Tibial artery (tissue), 4 donors: ENCODE data around the gene OR51A7.
"Not testable (repeated sequence)": the region's sequence is repeated elsewhere in the genome, so short reads cannot be mapped to it uniquely, and the experiment has no call there.

Experiments used
- DNase-seq, 2 donors: peaks; one replicate each; pipeline ENCODE4 v3.0.0-alpha.2; 2019
- H3K27ac ChIP-seq, 2 donors: fragments of 200-600 bp; sonication (generic) in 1 of 2; 1 replicate in 1 of 2; 2 replicates in 1 of 2; pipeline ENCODE4 v1.5.1; 2018 to 2019; ENCODE audit warnings: mild to moderate bottlenecking in 1 of 2
- H3K27me3 ChIP-seq, 2 donors: fragments of 200-600 bp; sonication (generic) in 1 of 2; one replicate each; pipeline versions ENCODE4 v1.5.1 to v1.6.0; 2016 to 2019
- H3K36me3 ChIP-seq, 3 donors: fragments of 200-600 bp; sonication (generic) in 2 of 3; one replicate each; pipeline ENCODE4 v1.5.1; 2016 to 2019; ENCODE audit warnings: mild to moderate bottlenecking in 2 of 3
- H3K4me1 ChIP-seq, 4 donors: fragments of 200-600 bp; sonication (generic) in 2 of 4; 1 replicate in 3 of 4; 2 replicates in 1 of 4; pipeline ENCODE4 v1.5.1; 2016 to 2019
- H3K4me3 ChIP-seq, 2 donors: fragments of 200-600 bp; sonication (generic) in 1 of 2; 1 replicate in 1 of 2; 2 replicates in 1 of 2; pipeline ENCODE4 v1.5.1; 2018 to 2019; ENCODE audit warnings: mild to moderate bottlenecking in 2 of 2
- H3K9me3 ChIP-seq, 3 donors: fragments of 200-600 bp; sonication (generic) in 1 of 3; one replicate each; pipeline ENCODE4 v1.5.1; 2016 to 2019
- CTCF ChIP-seq, 2 experiments: fragments of 200-600 bp in 1 of 2; fragments of 450-650 bp in 1 of 2; IDR thresholded peaks; one replicate each; pipeline ENCODE4 v1.5.1; 2017 to 2019; ENCODE audit warnings: antibody characterized with exemption in 2 of 2, mild to moderate bottlenecking in 1 of 2, moderate library complexity in 1 of 2
- intact Hi-C: fragments of 100-400 bp; cut with DNase I; formaldehyde crosslinking; loops from one replicate; pipeline ENCODE4 v1.15.0; 2023; ENCODE audit warnings: low total_unique reads

Gene OR51A7

GRCh38 chr11:4903484-4903883, at the start of gene OR51A7:
TSS of gene OR51A7 (plus strand) at chr11:4903783. CDS start at chr11:4907370, 3,587 bp downstream.
- Histone ChIP-seq H3K27ac (no peak within 1 kb of the TSS), H3K36me3 (no peaks in the 10 kb centered on the region), H3K27me3 (no peaks in the 10 kb centered on the region), H3K9me3 (no peaks in the 10 kb centered on the region), H3K4me3 (no peak within 1 kb of the TSS), H3K4me1 (no peaks in the 10 kb centered on the region)
- no peak for TF ChIP-seq CTCF (IDR thresholded peaks at IDR 0.05)
- intact Hi-C loops = no loop called here
- DNase-seq = no peak

GRCh38 chr11:4854286-4854685, 49.3 kb upstream of the OR51A7 start:
- H3K36me3 ChIP-seq, H3K4me3 ChIP-seq, H3K9me3 ChIP-seq, DNase-seq, H3K27me3 ChIP-seq, H3K4me1 ChIP-seq, H3K27ac ChIP-seq, intact Hi-C loops: not testable (repeated sequence)

- no peak for DNase-seq
- Histone ChIP-seq H3K36me3 (no peaks in the 10 kb centered on the region), H3K4me3 (no peak overlapping the region), H3K27ac (no peak overlapping the region), H3K4me1 (no peaks in the 10 kb centered on the region), H3K27me3 (no peaks in the 10 kb centered on the region), H3K9me3 (no peaks in the 10 kb centered on the region)
- no peak for TF ChIP-seq CTCF (IDR thresholded peaks at IDR 0.05)
- intact Hi-C loops = no loop called here
Measured at GRCh38 chr11:4862447-4863236, 40.9 kb upstream of the OR51A7 start.

- intact Hi-C loops = no loop called here
- H3K4me3 ChIP-seq = no peak overlapping the region
- no peaks in the 10 kb centered on the region for H3K36me3 ChIP-seq
- H3K27ac ChIP-seq = no peak overlapping the region
- no peak for TF ChIP-seq CTCF (IDR thresholded peaks at IDR 0.05)
- H3K9me3 ChIP-seq = no peaks in the 10 kb centered on the region
- H3K27me3 ChIP-seq = no peaks in the 10 kb centered on the region
- no peaks in the 10 kb centered on the region for H3K4me1 ChIP-seq
- no peak for DNase-seq
Measured at GRCh38 chr11:4863876-4864275, 39.7 kb upstream of the OR51A7 start.

GRCh38 chr11:4865855-4866254, 37.7 kb upstream of the OR51A7 start:
- intact Hi-C loops = no loop called here
- TF ChIP-seq CTCF (IDR thresholded peaks at IDR 0.05) = no peak

GRCh38 chr11:4881188-4881587, 22.4 kb upstream of the OR51A7 start:
- no peaks in the 10 kb centered on the region for H3K9me3 ChIP-seq

More at GRCh38 chr11:4865855-4866254, 37.7 kb upstream of the OR51A7 start:
- H3K4me1 ChIP-seq = no peaks in the 10 kb centered on the region
- DNase-seq = no peak
- no peaks in the 10 kb centered on the region for H3K36me3 ChIP-seq
- no peaks in the 10 kb centered on the region for H3K9me3 ChIP-seq
- no peaks in the 10 kb centered on the region for H3K27me3 ChIP-seq
- no peak overlapping the region for H3K27ac ChIP-seq
- no peak overlapping the region for H3K4me3 ChIP-seq

More at GRCh38 chr11:4881188-4881587, 22.4 kb upstream of the OR51A7 start:
- TF ChIP-seq CTCF (IDR thresholded peaks at IDR 0.05) = no peak
- intact Hi-C loops = no loop called here
- DNase-seq = no peak
- no peaks in the 10 kb centered on the region for H3K27me3 ChIP-seq
- no peak overlapping the region for H3K27ac ChIP-seq
- H3K36me3 ChIP-seq = no peaks in the 10 kb centered on the region
- no peak overlapping the region for H3K4me3 ChIP-seq
- H3K4me1 ChIP-seq = no peaks in the 10 kb centered on the region
